RPMI8226 (cell line): ENCODE results near the gene TAS2R4.
"Not testable (repeated sequence)": the region's sequence is repeated elsewhere in the genome, so short reads cannot be mapped to it uniquely, and the experiment has no call there.

Source experiments
- DNase-seq: peaks from one replicate; pipeline ENCODE4 v3.0.0-alpha.2; 2015

TAS2R4 gene, protein sequence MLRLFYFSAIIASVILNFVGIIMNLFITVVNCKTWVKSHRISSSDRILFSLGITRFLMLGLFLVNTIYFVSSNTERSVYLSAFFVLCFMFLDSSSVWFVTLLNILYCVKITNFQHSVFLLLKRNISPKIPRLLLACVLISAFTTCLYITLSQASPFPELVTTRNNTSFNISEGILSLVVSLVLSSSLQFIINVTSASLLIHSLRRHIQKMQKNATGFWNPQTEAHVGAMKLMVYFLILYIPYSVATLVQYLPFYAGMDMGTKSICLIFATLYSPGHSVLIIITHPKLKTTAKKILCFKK

DNA sequence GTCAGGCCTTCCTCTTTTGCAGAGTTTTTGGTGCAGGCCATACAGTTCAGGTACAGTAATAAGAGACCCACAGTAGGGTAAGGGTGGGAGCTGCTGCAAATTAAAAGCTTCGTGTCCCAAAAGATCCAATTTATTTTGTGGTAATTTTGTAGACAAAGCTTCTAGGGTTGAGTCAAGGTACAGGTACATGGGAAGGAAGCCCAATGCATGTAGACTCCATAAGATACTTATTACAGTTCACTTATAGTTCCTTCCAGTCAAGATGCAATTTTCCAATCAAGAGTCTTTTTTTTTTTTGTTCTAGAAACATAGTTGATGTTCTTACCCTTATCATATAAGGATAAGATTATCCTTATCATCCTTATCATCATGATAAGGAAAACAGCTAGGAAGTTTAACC lies at the start of gene TAS2R4:
TSS of gene TAS2R4 (plus strand) at position 301 of the 400 bp plus-strand sequence. CDS start 1,815 bp downstream, outside the sequence.
- no peak for DNase-seq

DNA sequence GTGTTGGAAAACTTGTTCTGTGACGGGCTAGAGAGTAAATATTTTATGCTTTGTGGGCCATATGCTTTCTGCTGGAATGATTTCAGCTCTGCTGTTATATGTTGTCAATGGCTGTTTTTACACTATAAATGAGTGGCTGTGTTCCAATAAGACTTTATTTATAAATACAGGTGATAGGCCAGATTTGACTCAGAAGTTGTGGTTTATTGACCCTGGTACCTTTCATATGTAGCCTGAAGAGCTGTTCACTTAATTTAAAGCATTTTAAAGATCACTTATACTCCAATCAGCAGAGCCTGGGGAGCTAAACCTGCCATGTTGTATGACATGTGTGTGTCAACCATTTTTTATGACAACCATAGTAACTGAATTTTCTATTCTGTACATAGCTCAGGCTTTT lies 47.5 kb upstream of the TAS2R4 start:
- no peak for DNase-seq

DNA sequence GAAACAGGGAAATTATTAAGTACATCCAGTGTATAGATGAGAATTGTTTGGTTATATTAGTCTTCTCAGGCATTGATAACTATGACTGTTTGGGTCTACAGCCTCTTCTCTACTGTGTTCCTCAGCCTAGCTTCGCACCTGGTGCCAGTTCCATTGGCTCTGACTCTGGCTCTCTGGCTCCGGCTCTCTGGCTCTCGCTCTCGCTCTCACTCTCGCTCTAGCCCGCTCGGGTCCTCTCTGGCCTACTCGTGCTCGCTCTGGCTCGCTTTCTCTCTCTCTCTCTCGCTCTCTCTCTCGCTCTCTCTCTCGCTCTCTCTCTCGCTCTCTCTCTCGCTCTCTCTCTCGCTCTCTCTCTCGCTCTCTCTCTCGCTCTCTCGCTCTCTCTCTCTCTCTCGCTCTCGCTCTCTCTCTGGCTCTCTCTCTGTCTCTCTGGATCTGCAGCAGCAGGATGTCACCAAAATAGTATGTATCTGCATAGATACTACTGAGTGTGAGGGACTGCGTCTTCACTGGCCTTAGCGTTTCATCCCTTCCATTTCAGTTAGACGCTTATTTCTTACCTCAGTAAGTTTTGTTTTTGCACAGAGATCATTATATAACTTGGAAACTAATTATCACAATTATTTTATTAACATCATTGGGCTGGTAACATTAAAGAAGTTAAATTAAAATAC lies 44.9 kb upstream of the TAS2R4 start:
- no peak for DNase-seq

DNA sequence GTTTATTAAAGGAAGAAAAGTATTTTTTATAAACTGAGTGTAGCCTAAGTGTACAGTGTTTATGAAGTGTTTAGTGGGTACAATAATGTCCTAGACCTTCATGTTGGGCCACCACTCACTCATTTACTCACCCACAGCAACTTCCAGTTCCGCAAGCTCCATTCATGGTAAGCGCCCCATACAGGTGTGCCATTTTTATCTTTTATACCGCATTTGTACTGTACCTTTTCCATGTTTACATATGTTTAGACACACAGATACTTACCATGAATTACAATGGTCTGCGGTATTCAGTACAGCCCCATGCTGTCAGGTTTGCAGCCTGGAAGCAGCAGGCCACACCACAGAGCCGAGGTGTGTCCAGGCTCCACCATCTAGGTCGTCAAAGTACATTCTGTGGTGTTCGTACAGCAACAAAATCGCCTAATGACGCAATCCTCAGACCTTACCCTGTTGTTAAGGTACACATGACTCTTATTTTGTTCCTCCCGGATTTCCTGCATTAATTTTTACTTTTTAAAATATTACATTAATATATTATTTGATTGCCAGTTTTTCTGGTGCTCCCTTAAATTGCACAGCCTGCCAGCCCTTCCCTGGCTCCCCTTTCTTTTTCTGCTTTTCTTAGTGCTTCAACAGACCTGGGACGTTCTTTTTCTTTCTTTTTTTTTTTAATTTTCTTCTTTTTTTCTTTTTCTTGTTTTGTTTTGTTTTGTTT lies 39.2 kb upstream of the TAS2R4 start:
- no peak for DNase-seq

DNA sequence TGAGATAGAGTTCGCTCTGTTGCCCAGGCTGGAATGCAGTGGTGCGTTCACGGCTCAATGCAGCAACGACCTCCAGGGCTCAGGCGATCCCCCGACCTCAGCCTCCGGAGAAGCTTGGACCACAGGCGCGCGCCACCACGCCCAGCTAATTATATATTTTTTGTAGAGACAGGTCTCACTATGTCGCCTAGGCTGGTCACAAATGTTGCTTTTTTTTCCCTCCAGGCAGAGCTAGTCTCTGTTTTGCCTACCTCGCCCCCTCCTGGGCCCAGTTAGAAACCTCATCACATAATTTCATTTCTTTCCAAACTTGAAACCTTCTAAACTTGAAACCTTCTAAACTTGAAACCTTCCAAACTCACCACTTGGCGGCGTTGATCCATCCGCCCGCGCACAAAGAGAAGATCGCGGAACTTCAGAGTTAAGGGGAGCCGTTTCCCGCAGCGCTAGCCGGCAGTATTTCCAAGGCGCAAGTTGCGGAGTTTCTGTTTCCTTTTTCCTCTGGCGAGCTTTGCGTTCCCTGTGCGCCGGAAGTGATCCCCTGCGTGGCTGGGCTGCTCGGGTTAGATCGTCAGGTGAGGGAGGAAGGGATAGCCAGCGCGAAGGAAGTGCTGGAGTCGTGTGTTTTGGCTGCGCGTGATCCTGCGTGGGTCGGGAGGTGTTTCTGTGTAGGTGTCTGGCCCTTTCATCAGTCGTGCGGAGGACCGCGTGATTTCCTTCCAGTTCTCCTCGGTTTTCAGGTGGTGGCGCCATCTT lies 38.5 kb upstream of the TAS2R4 start, which contains the start of gene SSBP1:
TSS of gene SSBP1 (plus strand) at position 523 of the 756 bp plus-strand sequence. CDS start 809 bp downstream, outside the sequence.
- DNase-seq: peak; percentile 99

DNA sequence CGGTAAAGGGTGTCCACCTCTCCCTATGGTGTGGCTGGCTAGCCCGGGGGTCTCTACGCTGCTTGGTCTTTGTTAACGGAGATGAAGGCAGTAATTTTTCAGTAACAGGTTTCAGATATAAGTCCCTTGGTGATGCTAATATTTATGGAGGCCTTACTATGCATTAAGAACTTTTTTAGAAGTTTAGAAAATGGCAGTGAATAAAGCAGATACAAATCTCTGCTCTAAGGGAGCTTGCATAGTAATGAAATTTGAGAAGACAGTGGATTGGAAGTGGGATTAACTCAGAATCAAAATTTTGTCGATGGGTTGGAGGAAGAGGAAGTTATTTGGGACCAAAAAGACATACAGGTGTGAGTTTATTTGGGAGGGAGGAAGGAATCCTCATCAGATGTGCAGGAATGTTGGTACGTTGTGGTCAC lies 37.9 kb upstream of the TAS2R4 start:
- no peak for DNase-seq

DNA sequence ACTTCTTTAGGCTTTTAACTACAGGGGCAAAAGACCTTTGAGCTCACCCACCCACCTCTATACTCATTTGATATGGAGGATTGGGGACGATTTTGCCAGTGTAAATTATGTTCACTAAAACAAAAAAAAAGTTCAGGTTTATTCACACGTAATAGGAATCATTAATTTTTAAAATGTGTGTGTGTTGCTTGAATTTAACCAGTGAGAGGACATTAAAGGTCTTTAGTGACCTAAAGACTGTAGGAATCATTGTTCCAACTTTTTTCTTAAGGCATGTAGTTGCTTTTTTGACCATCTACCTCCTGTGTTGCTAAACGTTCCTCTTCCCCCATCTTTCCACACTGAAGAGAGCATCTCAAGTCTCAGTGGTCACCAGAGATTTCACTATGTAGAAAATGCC lies 37.2 kb upstream of the TAS2R4 start:
- DNase-seq: no peak

DNA sequence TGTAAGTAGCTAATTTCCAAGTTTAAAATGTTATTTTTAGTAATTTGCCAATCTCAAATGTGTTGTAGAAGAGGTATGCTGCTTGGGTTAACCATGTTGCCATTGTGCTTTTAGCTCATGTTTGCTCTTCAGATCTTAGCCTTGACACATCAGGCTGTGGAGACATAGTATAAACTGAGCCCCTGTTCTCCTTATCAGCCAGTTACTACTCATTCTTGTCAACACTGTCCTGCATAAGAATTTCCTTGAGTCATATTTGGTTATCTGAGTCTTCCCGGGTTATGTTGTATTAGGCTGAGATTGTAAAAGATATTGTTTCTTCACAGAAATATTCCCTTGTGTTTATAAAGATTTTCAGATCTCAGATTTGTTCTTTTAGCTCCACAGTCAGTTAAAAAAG lies 34.2 kb upstream of the TAS2R4 start:
- no peak for DNase-seq

DNA sequence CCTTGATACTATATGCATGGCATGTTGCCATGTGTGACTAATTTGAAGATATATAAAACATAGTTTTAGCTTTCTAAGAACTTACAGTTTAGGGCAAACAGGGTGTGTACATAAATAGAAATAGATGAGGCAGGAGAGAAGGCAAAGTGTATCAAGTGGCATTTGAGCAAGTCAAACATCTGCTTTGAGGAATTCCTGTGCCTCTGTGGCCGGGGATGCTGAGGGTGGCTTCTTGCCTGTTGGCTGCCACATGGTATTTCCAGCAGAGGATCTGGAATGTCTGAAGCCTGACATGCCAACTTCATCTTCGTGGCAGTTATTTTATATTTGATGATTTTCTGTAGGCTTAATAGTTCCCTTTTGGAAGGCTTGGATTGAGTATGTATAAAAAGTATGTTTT lies 32.3 kb upstream of the TAS2R4 start:
- no peak for DNase-seq

DNA sequence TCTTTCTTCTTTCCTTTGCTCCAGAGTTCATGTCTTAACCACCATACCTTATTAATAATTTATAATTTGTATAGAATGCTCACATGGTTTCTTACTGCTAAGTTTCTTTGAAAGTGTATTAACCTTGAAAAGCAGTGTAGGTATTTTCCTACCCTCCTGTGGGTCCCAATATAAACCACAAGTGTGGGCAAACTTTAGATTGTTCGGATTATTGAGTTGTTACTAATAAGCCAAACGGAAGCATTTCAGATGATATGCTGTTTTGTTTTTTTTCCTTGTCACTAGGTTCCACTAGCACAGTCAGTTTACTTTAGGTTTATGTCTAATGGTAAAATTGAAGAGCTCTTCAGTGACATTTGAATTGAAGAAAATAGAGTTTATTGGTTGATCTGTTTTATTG lies 28.1 kb upstream of the TAS2R4 start:
- no peak for DNase-seq

DNA sequence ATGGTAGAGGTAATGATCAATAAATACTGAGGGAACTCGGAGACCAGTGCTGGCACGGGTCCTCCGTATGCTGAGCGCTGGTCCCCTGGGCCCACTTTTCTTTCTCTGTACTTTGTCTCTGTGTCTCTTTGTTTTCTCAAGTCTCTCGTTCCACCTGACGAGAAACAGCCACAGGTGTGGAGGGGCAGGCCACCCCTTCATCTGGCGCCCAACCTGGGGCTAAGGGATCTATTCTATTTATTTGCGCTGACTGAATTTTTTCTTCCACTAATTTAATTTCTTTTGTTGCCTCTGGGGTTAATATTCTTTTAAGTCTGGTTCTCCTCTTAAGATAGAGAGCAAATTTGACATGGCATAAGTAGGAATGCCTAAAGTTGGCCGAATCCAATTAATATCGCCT lies 24.6 kb upstream of the TAS2R4 start:
- not testable (repeated sequence) for DNase-seq

DNA sequence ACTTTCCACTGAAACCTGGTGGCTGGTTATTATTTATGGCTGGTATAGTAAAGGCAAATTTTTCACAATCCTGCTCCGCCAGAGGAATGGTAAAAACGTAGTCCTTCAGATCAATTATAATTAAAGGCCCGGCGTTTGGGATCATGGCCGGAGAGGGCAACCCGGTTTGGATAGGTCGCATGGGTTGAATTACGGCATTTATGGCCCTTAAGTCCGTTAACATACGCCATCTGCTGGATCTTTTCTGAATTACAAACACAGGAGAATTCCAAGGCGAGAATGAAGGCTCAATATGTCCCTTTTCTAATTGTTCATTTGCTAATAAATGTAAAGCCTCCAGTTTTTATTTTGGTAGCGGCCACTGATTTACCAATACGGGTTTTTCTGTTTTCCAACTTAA lies 23.8 kb upstream of the TAS2R4 start:
- no peak for DNase-seq

DNA sequence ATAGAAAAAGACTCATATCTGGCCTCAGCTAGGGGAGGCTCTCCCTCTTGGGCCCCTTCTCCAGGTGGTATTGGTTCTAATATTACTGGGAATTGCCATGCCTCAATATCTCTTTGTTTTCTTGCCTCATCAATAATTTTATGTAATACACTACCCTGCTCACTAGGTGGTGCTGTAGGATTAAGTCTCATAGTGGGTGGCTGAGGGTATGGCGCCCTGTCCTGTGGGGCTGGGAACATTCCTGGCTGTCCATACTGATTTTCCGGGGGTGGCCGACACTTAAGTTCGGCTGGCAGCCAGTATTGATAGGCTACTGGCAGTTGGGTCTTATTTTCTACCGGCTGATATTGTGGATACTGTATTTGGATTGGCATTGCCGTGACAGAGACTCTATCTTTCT lies 21.5 kb upstream of the TAS2R4 start:
- peak; percentile 58 for DNase-seq

DNA sequence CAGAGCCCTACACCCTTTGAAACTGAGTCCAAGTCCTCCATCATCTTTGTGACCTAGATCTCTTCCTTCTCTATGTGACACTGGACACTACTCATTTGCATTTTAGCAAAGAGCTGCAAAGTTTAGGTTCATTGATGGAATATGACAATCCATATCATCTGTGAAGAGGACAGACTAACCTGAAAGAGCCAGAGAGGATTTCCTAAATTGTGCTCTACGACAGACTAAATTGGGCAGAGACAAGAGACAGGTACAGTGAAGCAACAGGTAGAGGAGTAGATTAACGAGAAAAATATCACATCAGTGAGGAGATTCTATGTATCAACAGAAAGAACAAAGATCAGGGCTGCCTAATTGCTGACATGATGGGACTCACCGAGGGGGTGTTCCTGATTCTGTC lies 12.7 kb upstream of the TAS2R4 start, which contains the start of gene TAS2R3:
TSS of gene TAS2R3 (plus strand) at position 301 of the 400 bp plus-strand sequence. CDS start at position 363, 62 bp downstream.
- no peak for DNase-seq

DNA sequence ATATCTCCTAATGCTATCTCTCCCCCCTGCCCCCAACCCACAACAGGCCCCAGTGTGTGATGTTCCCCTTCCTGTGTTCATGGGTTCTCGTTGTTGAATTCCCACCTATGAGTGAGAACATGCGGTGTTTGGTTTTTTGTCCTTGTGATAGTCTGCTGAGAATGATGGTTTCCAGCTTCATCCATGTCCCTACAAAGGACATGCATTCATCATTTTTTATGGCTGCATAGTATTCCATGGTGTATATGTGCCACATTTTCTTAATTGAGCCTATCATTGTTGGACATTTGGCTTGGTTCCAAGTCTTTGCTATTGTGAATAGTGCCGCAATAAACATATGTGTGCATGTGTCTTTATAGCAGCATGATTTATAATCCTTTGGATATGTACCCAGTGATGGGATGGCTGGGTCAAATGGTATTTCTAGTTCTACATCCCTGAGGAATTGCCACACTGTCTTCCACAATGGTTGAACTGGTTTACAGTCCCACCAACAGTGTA lies 6.3 kb upstream of the TAS2R4 start:
- DNase-seq: not testable (repeated sequence)

DNA sequence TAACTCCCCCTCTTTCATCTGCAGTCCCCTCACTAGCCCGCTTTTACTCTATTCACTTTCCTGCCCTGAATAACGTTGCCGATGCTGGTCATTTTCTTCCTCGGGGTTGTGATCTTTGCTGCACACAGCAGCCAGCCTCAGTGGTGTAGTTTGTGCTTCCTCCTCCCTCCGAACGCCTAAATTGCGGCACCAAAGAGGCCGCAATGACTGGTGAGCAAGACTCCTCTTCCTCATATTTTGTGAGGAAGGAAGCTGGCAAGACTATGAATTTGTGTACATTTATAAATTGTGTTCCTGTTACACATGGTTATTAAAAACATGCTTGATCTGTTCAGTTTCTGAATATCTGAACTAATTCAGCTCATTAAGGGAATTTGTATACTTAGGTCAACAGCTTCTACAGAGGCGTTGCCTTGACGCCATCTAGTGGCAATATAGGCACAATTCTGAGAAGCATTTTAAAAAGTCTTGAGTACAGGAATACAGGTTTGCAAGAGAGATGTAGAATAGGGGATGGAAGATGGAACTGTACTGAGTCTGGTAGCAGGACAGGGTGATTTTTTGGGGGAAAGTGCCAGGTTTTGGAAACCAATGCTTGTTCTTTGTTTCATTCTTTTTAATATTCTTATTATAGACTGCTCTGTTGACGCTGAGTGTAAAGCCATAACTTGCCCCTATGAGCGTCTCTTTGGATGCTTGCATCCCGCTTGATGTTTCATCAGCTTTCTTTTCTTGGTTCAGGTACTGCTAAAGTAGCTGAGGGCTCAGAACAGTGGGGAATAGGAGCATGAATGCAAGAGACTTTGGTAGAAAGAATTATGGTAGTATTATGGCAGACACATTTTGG lies 9.5 kb downstream of the TAS2R4 start:
- peak; percentile 71 for DNase-seq

DNA sequence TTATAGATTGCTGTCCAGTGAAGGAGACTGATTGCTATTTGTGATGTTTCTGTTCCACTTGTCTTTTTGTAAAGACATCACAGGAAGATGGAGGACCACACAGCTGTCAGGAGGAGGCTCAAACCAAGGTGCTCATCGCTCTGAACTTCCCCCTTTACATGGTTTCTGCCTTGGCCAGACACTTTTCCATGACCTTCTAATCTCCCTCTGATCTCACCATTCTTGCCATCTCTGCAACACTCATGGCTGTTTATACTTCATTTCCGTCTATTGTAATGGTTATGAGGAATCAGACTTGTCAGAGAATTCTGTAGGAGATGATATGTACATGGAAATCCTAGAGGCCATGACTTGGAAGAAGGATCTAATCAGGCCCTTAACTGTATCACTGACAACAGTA lies 11.8 kb downstream of the TAS2R4 start:
- DNase-seq: no peak

DNA sequence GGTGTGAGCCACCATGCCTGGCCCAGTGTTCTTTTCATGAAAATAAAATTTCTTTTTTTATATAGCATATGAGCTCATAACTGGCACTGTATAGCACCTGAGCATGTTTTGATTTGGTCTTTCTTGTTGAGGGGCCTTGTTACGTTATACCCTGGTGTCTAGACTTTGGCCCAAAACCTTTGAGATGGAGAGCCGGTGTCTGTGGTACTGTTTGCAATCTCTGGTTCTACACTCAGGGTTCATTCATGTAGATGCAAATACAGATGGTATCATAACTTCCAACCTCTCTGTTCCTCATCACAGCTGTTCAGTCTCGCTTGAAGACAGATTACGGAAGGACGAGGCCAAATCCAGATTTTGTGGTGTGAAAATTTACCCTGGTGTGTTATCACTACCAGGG lies 13.4 kb downstream of the TAS2R4 start, which contains the start of gene TAS2R5:
TSS of gene TAS2R5 (plus strand) at position 301 of the 400 bp plus-strand sequence. CDS start 145 bp downstream, outside the sequence.
- DNase-seq: no peak

DNA sequence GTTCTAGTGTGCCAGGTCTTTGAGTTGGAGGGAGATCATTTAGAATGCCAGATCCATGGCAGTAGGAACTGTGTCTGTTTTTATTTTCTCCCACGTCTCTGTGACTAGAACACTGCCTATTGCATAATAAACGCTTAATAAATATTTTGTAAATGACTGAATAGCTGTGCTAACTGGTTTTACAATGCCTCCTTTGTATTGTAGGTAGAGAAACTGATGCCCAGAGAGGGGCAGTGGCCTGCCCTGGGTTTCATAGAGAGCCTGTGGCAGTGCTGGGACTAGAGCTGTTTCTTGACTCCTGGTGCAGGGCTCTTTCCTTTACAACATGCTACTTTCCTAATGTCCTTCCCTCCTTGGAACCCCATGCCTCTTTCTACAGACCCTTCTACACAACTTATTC lies 16.1 kb downstream of the TAS2R4 start:
- no peak for DNase-seq

DNA sequence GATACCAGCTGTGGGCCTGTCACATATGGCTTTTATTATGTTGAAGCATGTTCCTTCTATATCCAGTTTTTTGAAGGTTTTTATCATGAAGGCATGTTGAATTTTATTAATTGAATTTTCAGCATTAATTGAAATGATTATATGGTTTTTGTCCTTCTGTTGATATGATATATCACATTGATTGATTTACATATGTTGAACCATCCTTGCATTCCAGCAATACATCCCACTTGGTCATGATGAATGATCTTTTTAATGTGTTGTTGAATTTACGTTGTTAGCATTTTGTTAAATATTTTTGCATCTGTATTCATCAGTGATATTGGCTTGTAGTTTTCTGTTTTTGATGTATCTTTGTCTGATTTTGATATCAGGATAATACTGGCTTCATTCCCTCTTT lies 43.6 kb downstream of the TAS2R4 start:
- DNase-seq: no peak

DNA sequence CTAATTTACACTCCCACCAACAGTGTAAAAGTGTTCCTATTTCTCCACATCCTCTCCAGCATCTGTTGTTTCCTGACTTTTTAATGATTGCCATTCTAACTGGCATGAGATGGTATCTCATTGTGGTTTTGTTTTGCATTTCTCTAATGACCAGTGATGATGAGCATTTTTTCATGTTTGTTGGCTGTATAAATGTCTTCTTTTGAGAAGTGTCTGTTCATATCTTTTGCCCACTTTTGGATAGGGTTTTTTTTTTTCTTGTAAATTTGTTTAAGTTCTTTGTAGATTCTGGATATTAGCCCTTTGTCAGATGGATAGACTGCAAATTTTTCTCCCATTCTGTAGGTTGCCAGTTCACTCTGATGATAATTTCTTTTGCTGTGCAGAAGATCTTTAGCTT lies 46.0 kb downstream of the TAS2R4 start:
- not testable (repeated sequence) for DNase-seq
